PC-3 (cell line): ENCODE measurements around the gene KIF11.

Source experiments
- CTCF ChIP-seq: fragments of 300-600 bp; sonication (generic); conservative IDR thresholded peaks from 2 replicates; pipeline ENCODE4 v1.5.1; 2017; ENCODE audit warnings: antibody characterized with exemption, low read depth, mild to moderate bottlenecking, low read length
- EZH2 ChIP-seq: fragments of 300-600 bp; sonication (generic); IDR thresholded peaks from one replicate; pipeline ENCODE4 v1.6.1; 2017; ENCODE audit warnings: antibody characterized with exemption, mild to moderate bottlenecking, low read length; ENCODE audit not compliant: unreplicated experiment

- TF ChIP-seq CTCF (no peak), EZH2 (no peak)
Measured at GRCh38 chr10:92702301-92702916, 109.5 kb downstream of the KIF11 start.
